Endodermal cell (in vitro differentiated cells): ENCODE data around the gene CALML5. TPM values are rescaled to one million over a fixed set of nuclear protein-coding genes. Genes with fewer than 3 reads are reported as not detected.

Source experiments
- DNase-seq: peaks from one replicate; pipeline ENCODE4 v3.0.0-alpha.2; 2017
- H3K27ac ChIP-seq: 2 replicates; pipeline ENCODE4 v1.5.1; 2013; ENCODE audit warnings: mild to moderate bottlenecking, low read depth, low read length, moderate library complexity
- H3K27me3 ChIP-seq: 2 replicates; pipeline ENCODE4 v1.6.1; 2013; ENCODE audit warnings: mild to moderate bottlenecking, low read length, moderate library complexity; ENCODE audit not compliant: insufficient read depth, control insufficient read depth, poor library complexity, severe bottlenecking
- H3K36me3 ChIP-seq: 2 replicates; pipeline ENCODE4 v1.7.0; 2013; ENCODE audit warnings: mild to moderate bottlenecking, low read length, moderate library complexity; ENCODE audit not compliant: control insufficient read depth, insufficient read depth
- H3K4me1 ChIP-seq: one replicate; pipeline ENCODE4 v1.7.0; 2013; ENCODE audit warnings: low read length; ENCODE audit not compliant: control insufficient read depth, insufficient read depth
- H3K4me3 ChIP-seq: 2 replicates; pipeline ENCODE4 v1.5.1; 2013; ENCODE audit warnings: mild to moderate bottlenecking, low read length, moderate library complexity
- H3K9ac ChIP-seq: 2 replicates; pipeline ENCODE4 v1.6.1; 2013; ENCODE audit warnings: mild to moderate bottlenecking, low read length, moderate library complexity; ENCODE audit not compliant: poor library complexity, severe bottlenecking; ENCODE audit errors: extremely low read depth
- H3K9me3 ChIP-seq: 2 replicates; pipeline ENCODE4 v1.6.1; 2013; ENCODE audit warnings: mild to moderate bottlenecking, low read length, moderate library complexity; ENCODE audit not compliant: control insufficient read depth
- H3K27ac Mint-ChIP-seq: 2 replicates; pipeline ENCODE4 v1.8.0; 2020; ENCODE audit warnings: mixed read lengths
- H3K27me3 Mint-ChIP-seq: 2 replicates; pipeline ENCODE4 v1.8.0; 2021; ENCODE audit warnings: mild to moderate bottlenecking, mixed read lengths; ENCODE audit not compliant: insufficient read depth
- H3K36me3 Mint-ChIP-seq: 2 replicates; pipeline ENCODE4 v1.8.0; 2020; ENCODE audit warnings: low read depth, mixed read lengths
- H3K4me1 Mint-ChIP-seq: 2 replicates; pipeline ENCODE4 v1.8.0; 2020; ENCODE audit warnings: mixed read lengths
- H3K4me3 Mint-ChIP-seq: 2 replicates; pipeline ENCODE4 v1.8.0; 2020; ENCODE audit warnings: mild to moderate bottlenecking, moderate library complexity, mixed read lengths
- H3K9me3 Mint-ChIP-seq: 2 replicates; pipeline ENCODE4 v1.8.0; 2020; ENCODE audit warnings: mild to moderate bottlenecking, mixed read lengths
- CTCF ChIP-seq: fragments of 200-600 bp; sonication (generic); conservative IDR thresholded peaks from 2 replicates; pipeline ENCODE4 v1.5.0; 2021; ENCODE audit warnings: antibody characterized with exemption, mild to moderate bottlenecking
- WGBS, 2 experiments: methylation state at CpG; one replicate each; pipeline versions ENCODE4 v1.1.5 to v1.1.7; 2013; ENCODE audit warnings: missing lambda C conversion rate in 2 of 2, mixed read lengths in 1 of 2; ENCODE audit not compliant: insufficient coverage in 1 of 2, insufficient read length in 1 of 2; 5-methylcytosine and 5-hydroxymethylcytosine counted together
- total RNA-seq, 2 donors: library from RNA; stranded (reverse); fragmentation: NEBNext Ultra II Directional in 1 of 2; extraction: Animal tissue kit (Norgen Biotek cat#: 25700) in 1 of 2; gene quantifications; 2 replicates in 1 of 2; 3 replicates in 1 of 2; pipeline ENCODE4 v1.2.1, GENCODE V29; 2021

CALML5 gene
- total RNA-seq, 2 donors from 2014 or later = not detected

DNA sequence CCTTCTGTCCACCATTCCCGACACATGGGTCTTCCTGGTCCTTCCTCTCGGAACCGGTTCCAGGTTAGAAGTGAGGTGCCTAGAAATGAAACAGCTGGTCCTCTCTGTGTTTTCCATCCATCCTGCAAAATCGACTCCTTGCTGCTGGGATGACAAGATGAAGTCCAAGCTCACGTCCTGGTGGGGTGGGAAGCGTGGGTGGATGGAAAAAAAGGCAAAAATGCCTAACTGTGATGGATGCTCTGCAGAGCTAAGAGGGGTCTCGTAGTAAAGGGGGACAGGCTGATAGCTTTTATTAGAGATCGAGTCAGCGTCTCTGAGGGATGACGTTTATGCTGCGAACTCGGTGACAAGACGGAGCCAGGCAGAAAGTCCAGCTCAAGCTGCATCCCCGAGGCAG lies 14.1 kb downstream of the CALML5 start:
- Histone ChIP-seq H3K27me3 (no peaks in the 10 kb centered on the region), H3K4me1 (peaks cover 6% of the 10 kb centered on the region), H3K9me3 (peaks cover 4% of the 10 kb centered on the region), H3K9ac (no peak overlapping the region), H3K36me3 (no peaks in the 10 kb centered on the region), H3K27ac (no peak overlapping the region), H3K4me3 (no peak overlapping the region)
- Mint-ChIP-seq H3K4me1 (peaks cover 50% of the 10 kb centered on the region), H3K27ac (no peak overlapping the region), H3K36me3 (no peaks in the 10 kb centered on the region), H3K9me3 (no peaks in the 10 kb centered on the region), H3K4me3 (no peak overlapping the region), H3K27me3 (peaks cover 5% of the 10 kb centered on the region)
- 93% methylated on average over 12 to 14 of the region's 14 CpGs for WGBS, 2 experiments
- DNase-seq = no peak
- TF ChIP-seq CTCF = no peak

DNA sequence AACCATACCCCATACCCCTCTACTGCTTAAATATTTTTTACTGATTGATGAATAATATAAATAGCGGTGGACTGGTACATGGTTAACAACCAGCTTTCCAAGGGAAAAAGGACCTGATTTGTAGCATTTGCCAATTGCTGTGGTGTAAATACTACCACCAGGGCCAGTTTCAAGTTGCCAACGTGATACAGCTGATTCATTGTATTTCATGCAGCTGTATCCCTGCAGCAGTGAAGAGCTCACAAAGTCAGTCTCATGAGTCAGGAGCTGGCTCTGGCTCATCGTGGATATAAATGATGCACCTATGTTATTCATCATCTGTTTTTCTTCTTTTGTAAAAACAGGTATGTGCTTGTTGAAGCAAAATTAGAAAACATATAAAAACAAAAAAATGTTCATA lies 15.2 kb downstream of the CALML5 start:
- Histone ChIP-seq H3K4me3 (no peak overlapping the region), H3K9ac (no peak overlapping the region), H3K36me3 (no peaks in the 10 kb centered on the region), H3K27me3 (no peaks in the 10 kb centered on the region), H3K9me3 (peaks cover 4% of the 10 kb centered on the region), H3K27ac (no peak overlapping the region), H3K4me1 (peaks cover 6% of the 10 kb centered on the region)
- no peak overlapping the region for H3K27ac Mint-ChIP-seq
- WGBS, 2 experiments = 81 to 91% methylated on average over 1 to 3 of the region's 3 CpGs
- H3K9me3 Mint-ChIP-seq = no peaks in the 10 kb centered on the region
- H3K4me1 Mint-ChIP-seq = peaks cover 51% of the 10 kb centered on the region
- no peak for DNase-seq
- H3K27me3 Mint-ChIP-seq = peaks cover 5% of the 10 kb centered on the region
- H3K36me3 Mint-ChIP-seq = no peaks in the 10 kb centered on the region
- no peak overlapping the region for H3K4me3 Mint-ChIP-seq
- no peak for TF ChIP-seq CTCF

DNA sequence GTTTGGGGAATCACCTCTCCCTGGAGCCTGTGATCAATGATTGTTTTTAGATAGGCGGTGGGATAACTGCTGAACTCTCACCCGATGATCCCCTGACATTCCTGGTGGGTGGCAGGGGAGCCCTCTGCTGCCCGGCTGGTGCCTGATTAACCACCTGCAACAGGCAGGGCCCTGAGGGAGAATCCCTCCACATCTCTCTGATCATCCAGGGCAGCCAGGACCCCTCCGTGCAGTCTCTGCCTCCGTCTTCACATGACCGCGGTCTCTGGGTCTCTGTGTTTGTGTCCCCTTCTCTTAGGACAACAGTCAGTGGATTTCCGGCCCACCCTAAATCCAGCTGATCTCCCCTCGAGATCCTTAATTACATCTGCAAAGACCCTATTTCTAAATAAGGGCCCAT lies 17.4 kb downstream of the CALML5 start:
- peaks cover 2% of the 10 kb centered on the region for H3K27me3 Mint-ChIP-seq
- H3K4me3 Mint-ChIP-seq = no peak overlapping the region
- TF ChIP-seq CTCF = no peak
- H3K4me3 ChIP-seq = no peak overlapping the region
- 90 to 100% methylated on average over 1 to 9 of the region's 9 CpGs for WGBS, 2 experiments
- no peaks in the 10 kb centered on the region for H3K36me3 ChIP-seq
- no peak overlapping the region for H3K9ac ChIP-seq
- no peak overlapping the region for H3K27ac ChIP-seq
- DNase-seq = no peak
- H3K9me3 ChIP-seq = peaks cover 4% of the 10 kb centered on the region
- peaks cover 35% of the 10 kb centered on the region for H3K4me1 Mint-ChIP-seq
- no peaks in the 10 kb centered on the region for H3K27me3 ChIP-seq
- no peaks in the 10 kb centered on the region for H3K9me3 Mint-ChIP-seq
- H3K27ac Mint-ChIP-seq = peak overlapping the region; percentile 53
- H3K4me1 ChIP-seq = peaks cover 16% of the 10 kb centered on the region
- no peaks in the 10 kb centered on the region for H3K36me3 Mint-ChIP-seq
